Neural progenitor cell (in vitro differentiated cells): ENCODE results near the gene NOTCH1. TPM values are rescaled to one million over a fixed set of nuclear protein-coding genes. Genes with fewer than 3 reads are reported as not detected.

ENCODE experiments used
- DNase-seq: peaks from one replicate; pipeline ENCODE4 v3.0.0-alpha.2; 2016; ENCODE audit warnings: low spot score
- H2AFZ ChIP-seq: fragments of 200-600 bp; sonication (generic); replicated peaks from 2 replicates; pipeline ENCODE4 v1.6.1; 2016; ENCODE audit warnings: antibody characterized with exemption
- H3F3A ChIP-seq: fragments of 200-600 bp; sonication (generic); 2 replicates; pipeline ENCODE4 v1.6.1; 2016; ENCODE audit warnings: antibody characterized with exemption, low read depth
- H3K27ac ChIP-seq: fragments of 200-600 bp; sonication (generic); 2 replicates; pipeline ENCODE4 v1.5.1; 2016; ENCODE audit warnings: mild to moderate bottlenecking
- H3K27me3 ChIP-seq: fragments of 200-600 bp; sonication (generic); 2 replicates; pipeline ENCODE4 v1.6.1; 2016; ENCODE audit warnings: mild to moderate bottlenecking, moderate library complexity
- H3K36me3 ChIP-seq: fragments of 200-600 bp; sonication (generic); 2 replicates; pipeline ENCODE4 v1.5.1; 2016
- H3K4me1 ChIP-seq: fragments of 200-600 bp; sonication (generic); 2 replicates; pipeline ENCODE4 v1.6.1; 2016; ENCODE audit warnings: mixed run types
- H3K4me2 ChIP-seq: fragments of 200-600 bp; sonication (generic); 2 replicates; pipeline ENCODE4 v1.6.1; 2016
- H3K4me3 ChIP-seq: fragments of 200-600 bp; sonication (generic); 2 replicates; pipeline ENCODE4 v1.5.1; 2016
- H3K79me2 ChIP-seq: fragments of 200-600 bp; sonication (generic); 2 replicates; pipeline ENCODE4 v1.6.1; 2016; ENCODE audit warnings: low read depth
- H3K9ac ChIP-seq: fragments of 200-600 bp; sonication (generic); 2 replicates; pipeline ENCODE4 v1.6.1; 2016
- H3K9me3 ChIP-seq: fragments of 200-600 bp; sonication (generic); 2 replicates; pipeline ENCODE4 v1.5.1; 2016; ENCODE audit warnings: low read depth
- H4K20me1 ChIP-seq: fragments of 200-600 bp; sonication (generic); 2 replicates; pipeline ENCODE4 v1.6.1; 2016; ENCODE audit warnings: low read depth
- H3K27ac Mint-ChIP-seq: 3 replicates; pipeline ENCODE4 v1.8.0; 2021; ENCODE audit warnings: mixed read lengths
- H3K27me3 Mint-ChIP-seq: 2 replicates; pipeline ENCODE4 v1.8.0; 2022; ENCODE audit warnings: low read depth, mild to moderate bottlenecking, inconsistent platforms, moderate library complexity, mixed read lengths; ENCODE audit not compliant: insufficient read depth
- H3K36me3 Mint-ChIP-seq: 3 replicates; pipeline ENCODE4 v1.8.0; 2021; ENCODE audit warnings: mixed read lengths
- H3K4me1 Mint-ChIP-seq: 3 replicates; pipeline ENCODE4 v1.8.0; 2021; ENCODE audit warnings: mixed read lengths
- H3K4me3 Mint-ChIP-seq: 3 replicates; pipeline ENCODE4 v1.8.0; 2021; ENCODE audit warnings: mild to moderate bottlenecking, moderate library complexity, mixed read lengths
- H3K9me3 Mint-ChIP-seq: 3 replicates; pipeline ENCODE4 v1.8.0; 2020; ENCODE audit warnings: mixed read lengths
- CTCF ChIP-seq: fragments of 200-600 bp; sonication (generic); IDR thresholded peaks from 2 replicates; pipeline ENCODE4 v1.5.1; 2017; ENCODE audit warnings: antibody characterized with exemption, mild to moderate bottlenecking
- EZH2 ChIP-seq: fragments of 200-600 bp; sonication (generic); IDR thresholded peaks from 2 replicates; pipeline ENCODE4 v1.6.1; 2017; ENCODE audit warnings: antibody characterized with exemption, mild to moderate bottlenecking, moderate library complexity
- EZH2phosphoT487 ChIP-seq: fragments of 200-600 bp; sonication (generic); IDR thresholded peaks from 2 replicates; pipeline ENCODE4 v1.6.1; 2017; ENCODE audit warnings: antibody characterized with exemption
- total RNA-seq: library from RNA; depleted of rRNA; stranded (reverse); fragments of >200 nt; gene quantifications from 2 replicates; pipeline ENCODE4 v1.2.3, GENCODE V29; 2015; ENCODE audit warnings: low replicate concordance

NOTCH1 gene
- total RNA-seq, 1 donor from 2014 or later = 11.7 TPM

DNA sequence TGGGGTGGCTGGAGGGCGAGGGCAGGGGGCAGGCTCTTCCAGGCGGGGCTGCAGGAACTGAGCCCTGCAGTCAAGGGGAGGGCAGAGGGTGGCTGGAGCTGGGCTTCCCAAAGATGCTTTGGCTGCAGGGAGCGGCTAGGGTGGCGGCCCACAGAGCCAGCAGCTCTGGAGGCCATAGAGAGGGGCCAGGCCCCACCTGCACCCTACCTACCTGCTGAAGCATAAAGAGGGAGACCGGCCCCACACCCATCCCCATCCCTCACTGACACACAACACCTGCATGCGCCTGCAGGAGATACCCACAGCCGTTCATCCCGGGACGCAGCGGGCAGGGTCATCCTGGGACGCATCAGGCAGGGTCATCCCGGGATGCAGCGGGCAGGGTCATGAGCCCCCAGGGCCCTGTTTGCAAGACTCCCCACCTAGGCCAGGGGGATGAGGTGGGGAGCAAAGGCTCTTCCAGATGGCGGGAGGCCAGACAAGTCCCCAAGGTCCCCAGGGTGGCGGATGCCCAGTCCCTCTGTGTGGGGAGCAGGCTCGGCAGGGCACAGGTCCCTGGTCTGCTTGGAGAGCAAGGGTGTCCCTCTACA, 39.8 kb upstream of the NOTCH1 start:
- H3K27ac ChIP-seq = no peak overlapping the region
- H3K4me2 ChIP-seq = peak overlapping the region; percentile 38
- Mint-ChIP-seq H3K4me3 (no peak overlapping the region), H3K27me3 (peaks cover 8% of the 10 kb centered on the region), H3K9me3 (peaks cover 2% of the 10 kb centered on the region), H3K27ac (no peak overlapping the region), H3K36me3 (no peaks in the 10 kb centered on the region), H3K4me1 (peaks cover 41% of the 10 kb centered on the region)
- peaks cover 50% of the 10 kb centered on the region for H3F3A ChIP-seq
- no peaks in the 10 kb centered on the region for H3K27me3 ChIP-seq
- no peak overlapping the region for H3K4me3 ChIP-seq
- peaks cover 57% of the 10 kb centered on the region for H3K4me1 ChIP-seq
- no peak overlapping the region for H2AFZ ChIP-seq
- H4K20me1 ChIP-seq = no peaks in the 10 kb centered on the region
- no peaks in the 10 kb centered on the region for H3K79me2 ChIP-seq
- no peak for DNase-seq
- H3K9me3 ChIP-seq = no peaks in the 10 kb centered on the region
- H3K9ac ChIP-seq = no peak overlapping the region
- H3K36me3 ChIP-seq = no peaks in the 10 kb centered on the region
- no peak for TF ChIP-seq EZH2phosphoT487

- Mint-ChIP-seq H3K36me3 (no peaks in the 10 kb centered on the region), H3K4me1 (peaks cover 37% of the 10 kb centered on the region), H3K4me3 (peak overlapping the region; percentile 24), H3K9me3 (no peaks in the 10 kb centered on the region), H3K27ac (no peak overlapping the region), H3K27me3 (peaks cover 6% of the 10 kb centered on the region)
- Histone ChIP-seq H3K27me3 (no peaks in the 10 kb centered on the region), H2AFZ (no peak overlapping the region), H3K4me1 (peaks cover 57% of the 10 kb centered on the region), H3K9me3 (no peaks in the 10 kb centered on the region), H3K79me2 (no peaks in the 10 kb centered on the region), H3K27ac (no peak overlapping the region), H3K4me3 (no peak overlapping the region), H3K9ac (no peak overlapping the region), H3K36me3 (no peaks in the 10 kb centered on the region), H4K20me1 (no peaks in the 10 kb centered on the region), H3K4me2 (peak overlapping the region; percentile 38), H3F3A (peaks cover 50% of the 10 kb centered on the region)
- TF ChIP-seq CTCF (no peak), EZH2phosphoT487 (no peak), EZH2 (no peak)
- no peak for DNase-seq
These were observed 39.1 kb upstream of the NOTCH1 start for GRCh38 chr9:136584934-136585333.

DNA sequence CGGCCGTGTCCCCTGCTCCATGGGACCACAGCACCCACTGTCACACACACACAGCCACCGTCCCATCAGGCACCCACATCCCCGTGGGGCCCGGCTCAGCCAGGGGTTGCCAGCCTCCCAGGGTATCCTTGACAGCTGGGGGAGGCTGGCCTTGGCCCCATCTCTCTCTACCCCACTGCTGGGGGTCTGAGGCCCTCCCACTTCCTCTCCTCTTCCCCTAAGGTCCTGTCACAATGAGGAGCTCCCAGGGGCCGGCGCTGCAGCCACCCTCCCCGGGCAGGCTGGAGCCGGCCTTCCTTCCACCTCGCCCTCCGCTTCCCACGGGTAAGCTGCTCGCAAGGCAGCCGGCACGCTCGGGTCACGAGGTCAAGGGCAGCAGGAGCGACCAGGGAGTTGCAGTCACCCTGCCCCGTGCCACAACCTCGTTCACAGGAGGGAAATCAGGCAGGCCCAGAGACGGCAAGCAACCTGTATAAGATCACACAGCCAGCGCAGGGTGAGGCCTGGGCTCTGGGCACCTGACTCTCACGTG, 38.6 kb upstream of the NOTCH1 start:
- no peaks in the 10 kb centered on the region for H3K36me3 ChIP-seq
- no peak overlapping the region for H3K4me3 ChIP-seq
- H3K79me2 ChIP-seq = no peaks in the 10 kb centered on the region
- TF ChIP-seq EZH2 = no peak
- no peak for TF ChIP-seq EZH2phosphoT487
- no peak for TF ChIP-seq CTCF
- H3K9me3 ChIP-seq = no peaks in the 10 kb centered on the region
- H4K20me1 ChIP-seq = no peaks in the 10 kb centered on the region
- no peak for DNase-seq
- H3K9ac ChIP-seq = no peak overlapping the region
- Mint-ChIP-seq H3K9me3 (no peaks in the 10 kb centered on the region), H3K36me3 (no peaks in the 10 kb centered on the region), H3K27me3 (peaks cover 11% of the 10 kb centered on the region), H3K4me3 (no peak overlapping the region), H3K4me1 (peaks cover 40% of the 10 kb centered on the region), H3K27ac (no peak overlapping the region)
- peaks cover 57% of the 10 kb centered on the region for H3K4me1 ChIP-seq
- H3K4me2 ChIP-seq = no peak overlapping the region
- H3K27ac ChIP-seq = no peak overlapping the region
- H3F3A ChIP-seq = peaks cover 55% of the 10 kb centered on the region
- H3K27me3 ChIP-seq = no peaks in the 10 kb centered on the region
- no peak overlapping the region for H2AFZ ChIP-seq

DNA sequence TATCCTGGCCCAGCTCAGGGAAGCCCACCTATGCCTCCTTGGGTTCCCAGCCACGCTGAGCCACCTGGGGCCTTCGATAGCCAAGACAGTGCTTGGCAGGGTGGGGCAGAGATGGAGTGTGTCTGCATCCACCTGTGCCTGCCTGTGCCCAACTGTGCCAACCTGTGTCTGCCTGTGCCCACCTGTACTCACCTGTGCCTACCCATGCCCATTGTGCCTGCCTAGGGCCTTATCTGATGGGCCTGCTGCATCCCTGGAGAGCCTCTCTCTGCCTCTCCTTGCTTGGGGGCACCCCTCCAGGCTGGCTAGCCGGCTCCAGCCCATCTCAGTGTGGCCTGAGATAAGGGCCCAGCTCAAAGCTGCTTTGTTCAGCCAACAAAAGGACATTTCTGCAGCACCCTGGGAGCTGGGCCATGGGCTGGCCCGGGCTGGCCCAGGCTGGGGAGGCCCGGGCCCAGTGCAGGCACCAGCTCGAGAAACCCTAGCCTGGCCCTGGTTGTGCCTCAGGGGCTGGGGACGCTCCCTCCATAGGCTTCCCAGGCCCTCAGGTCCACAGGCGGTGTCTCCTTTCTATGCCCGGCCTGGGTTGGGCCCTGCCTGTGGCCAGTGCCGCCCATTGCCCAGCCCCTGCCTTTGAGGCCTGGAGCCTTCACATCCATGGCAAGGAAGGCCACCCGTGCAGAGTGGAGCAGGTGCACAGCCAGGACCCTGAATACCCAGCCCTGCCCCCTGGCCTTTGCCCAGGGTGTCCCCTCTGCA, 37.3 kb upstream of the NOTCH1 start:
- no peak for TF ChIP-seq EZH2
- no peak for TF ChIP-seq EZH2phosphoT487
- TF ChIP-seq CTCF = no peak
- H3K27me3 ChIP-seq = no peaks in the 10 kb centered on the region
- H3K9me3 Mint-ChIP-seq = no peaks in the 10 kb centered on the region
- H3K4me3 ChIP-seq = no peak overlapping the region
- no peaks in the 10 kb centered on the region for H4K20me1 ChIP-seq
- no peak overlapping the region for H3K4me3 Mint-ChIP-seq
- no peak overlapping the region for H3K9ac ChIP-seq
- no peak overlapping the region for H2AFZ ChIP-seq
- H3F3A ChIP-seq = peaks cover 62% of the 10 kb centered on the region
- peaks cover 59% of the 10 kb centered on the region for H3K4me1 ChIP-seq
- H3K27ac ChIP-seq = no peak overlapping the region
- no peak overlapping the region for H3K27ac Mint-ChIP-seq
- H3K9me3 ChIP-seq = no peaks in the 10 kb centered on the region
- DNase-seq = no peak
- no peaks in the 10 kb centered on the region for H3K79me2 ChIP-seq
- H3K4me2 ChIP-seq = peak overlapping the region; percentile 8
- H3K36me3 ChIP-seq = no peaks in the 10 kb centered on the region
- H3K27me3 Mint-ChIP-seq = peaks cover 9% of the 10 kb centered on the region
- no peaks in the 10 kb centered on the region for H3K36me3 Mint-ChIP-seq
- H3K4me1 Mint-ChIP-seq = peaks cover 31% of the 10 kb centered on the region
